ENCODE data around the gene DDX6. TPM values are rescaled to one million over a fixed set of nuclear protein-coding genes. Genes with fewer than 3 reads are reported as not detected.

Gene DDX6
- total RNA-seq, 2 experiments from 2014 or later: 46.5 to 128 TPM

DNA sequence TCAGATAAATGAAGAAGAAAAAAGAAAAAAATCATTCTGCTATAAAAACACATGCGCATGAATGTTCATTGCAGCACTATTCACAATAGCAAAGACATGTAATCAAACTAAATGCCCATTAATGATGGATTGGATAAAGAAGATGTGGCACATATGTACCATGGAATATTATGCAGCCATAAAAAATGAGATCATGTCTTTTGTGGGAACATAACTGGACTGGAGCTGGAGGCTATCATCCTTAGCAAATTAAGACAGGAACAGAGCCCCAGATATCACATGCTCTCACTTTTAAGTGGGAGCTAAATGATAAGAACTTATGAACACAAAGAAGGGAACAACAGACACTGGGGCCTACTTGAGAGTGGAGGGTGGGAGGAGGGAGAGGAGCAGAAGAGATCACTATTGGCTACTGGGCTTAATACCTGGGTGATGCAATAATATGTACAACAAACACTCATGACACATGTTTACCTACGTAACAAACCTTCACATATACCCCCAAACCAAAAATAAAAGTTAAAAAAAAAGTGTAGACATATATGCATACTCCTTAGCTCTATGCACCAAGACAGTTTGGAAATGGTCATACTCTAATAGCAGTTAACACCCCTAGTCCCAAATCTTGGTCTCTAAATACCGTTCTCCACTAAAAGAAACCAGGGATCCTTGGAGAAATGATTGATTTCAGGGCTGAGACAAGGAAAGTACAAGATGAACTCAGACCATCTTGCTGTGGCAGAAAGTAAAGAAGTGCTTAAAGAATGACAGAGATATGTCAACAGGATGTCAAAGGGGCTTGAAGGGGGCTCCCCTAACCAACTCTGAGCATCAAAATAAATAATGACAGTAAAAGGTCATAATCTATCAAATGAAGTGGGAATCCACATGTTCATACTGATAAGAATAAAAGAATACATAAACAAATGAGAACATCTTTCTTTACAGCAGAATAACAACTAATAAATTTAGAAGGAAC, 17.1 kb upstream of the DDX6 start:
- POLR2A ChIA-PET: interaction anchor here (0.9 to 1.8 kb wide), 3 partner anchors 8 to 37 kb away, joined by 3 to 7 read pairs (median 3); partner anchors contain the start of gene DDX6

DNA sequence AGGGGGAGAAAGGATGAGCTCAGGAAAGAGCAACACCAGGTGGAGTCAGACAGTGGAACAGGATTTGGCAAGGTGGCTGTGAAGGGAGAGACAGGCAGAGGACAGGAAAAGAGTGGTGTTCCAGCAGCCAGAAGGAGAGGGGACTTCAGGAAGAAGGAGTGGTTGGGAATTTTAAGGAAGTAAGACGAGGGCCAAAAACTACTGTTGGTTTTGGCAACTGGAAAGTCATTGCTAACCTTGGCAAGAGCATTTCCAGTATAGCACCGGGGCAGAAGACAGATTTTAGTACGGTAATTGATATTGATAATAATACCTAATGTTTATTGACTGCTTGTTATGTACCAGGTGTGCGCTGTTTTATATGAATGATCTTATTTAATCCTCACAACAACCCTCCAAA, 15.4 kb upstream of the DDX6 start:
- Histone ChIP-seq H3K27ac (ENCODE audit: low read depth, low read length, poor library complexity, severe bottlenecking) (no peak overlapping the region), H2AFZ (ENCODE audit: low read length) (no peak overlapping the region), H3K79me2 (ENCODE audit: insufficient read depth, low read depth, low read length) (no peaks in the 10 kb centered on the region), H3K4me3 (ENCODE audit: low read depth, low read length, poor library complexity, severe bottlenecking) (no peak overlapping the region), H3K9me3 (ENCODE audit: low read length) (no peaks in the 10 kb centered on the region), H3K4me2 (ENCODE audit: low read length) (no peak overlapping the region), H3K36me3 (ENCODE audit: insufficient read depth, low read length) (no peaks in the 10 kb centered on the region), H3K4me1 (ENCODE audit: insufficient read depth, low read length, poor library complexity, severe bottlenecking) (peaks cover 7% of the 10 kb centered on the region), H4K20me1 (ENCODE audit: insufficient read depth, low read length) (no peaks in the 10 kb centered on the region), H3K9me2 (ENCODE audit: insufficient read depth, low read length) (no peaks in the 10 kb centered on the region)
- POLR2A ChIA-PET: interaction anchor here (0.5 kb wide), 1 partner anchor 1787 kb away, joined by 3 read pairs; no protein-coding TSS in a partner anchor
- TF ChIP-seq, protein P1, sequence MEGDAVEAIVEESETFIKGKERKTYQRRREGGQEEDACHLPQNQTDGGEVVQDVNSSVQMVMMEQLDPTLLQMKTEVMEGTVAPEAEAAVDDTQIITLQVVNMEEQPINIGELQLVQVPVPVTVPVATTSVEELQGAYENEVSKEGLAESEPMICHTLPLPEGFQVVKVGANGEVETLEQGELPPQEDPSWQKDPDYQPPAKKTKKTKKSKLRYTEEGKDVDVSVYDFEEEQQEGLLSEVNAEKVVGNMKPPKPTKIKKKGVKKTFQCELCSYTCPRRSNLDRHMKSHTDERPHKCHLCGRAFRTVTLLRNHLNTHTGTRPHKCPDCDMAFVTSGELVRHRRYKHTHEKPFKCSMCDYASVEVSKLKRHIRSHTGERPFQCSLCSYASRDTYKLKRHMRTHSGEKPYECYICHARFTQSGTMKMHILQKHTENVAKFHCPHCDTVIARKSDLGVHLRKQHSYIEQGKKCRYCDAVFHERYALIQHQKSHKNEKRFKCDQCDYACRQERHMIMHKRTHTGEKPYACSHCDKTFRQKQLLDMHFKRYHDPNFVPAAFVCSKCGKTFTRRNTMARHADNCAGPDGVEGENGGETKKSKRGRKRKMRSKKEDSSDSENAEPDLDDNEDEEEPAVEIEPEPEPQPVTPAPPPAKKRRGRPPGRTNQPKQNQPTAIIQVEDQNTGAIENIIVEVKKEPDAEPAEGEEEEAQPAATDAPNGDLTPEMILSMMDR (conservative IDR thresholded peaks at IDR 0.05; ENCODE audit: low read length): no peak
- no peak for TF ChIP-seq EZH2phosphoT487 (IDR thresholded peaks at IDR 0.05; ENCODE audit: borderline replicate concordance, low read depth, low read length)
- DNase-seq (ENCODE audit: low spot score): no peak
- CTCF ChIA-PET (ENCODE audit: unreplicated experiment): no interaction called here
- BruUV-seq (replicated peaks): no TSS peak
- intact Hi-C loops (cut with micrococcal nuclease; ENCODE audit: unreplicated experiment): no loop called here

More for the DNA sequence above, 17.1 kb upstream of the DDX6 start:
- Histone ChIP-seq H3K79me2 (ENCODE audit: insufficient read depth, low read depth, low read length) (no peaks in the 10 kb centered on the region), H3K4me1 (ENCODE audit: insufficient read depth, low read length, poor library complexity, severe bottlenecking) (peaks cover 7% of the 10 kb centered on the region), H3K4me2 (ENCODE audit: low read length) (no peak overlapping the region), H3K9me2 (ENCODE audit: insufficient read depth, low read length) (no peaks in the 10 kb centered on the region), H3K27ac (ENCODE audit: low read depth, low read length, poor library complexity, severe bottlenecking) (no peak overlapping the region), H3K4me3 (ENCODE audit: low read depth, low read length, poor library complexity, severe bottlenecking) (no peak overlapping the region), H3K36me3 (ENCODE audit: insufficient read depth, low read length) (no peaks in the 10 kb centered on the region), H3K9me3 (ENCODE audit: low read length) (no peaks in the 10 kb centered on the region), H4K20me1 (ENCODE audit: insufficient read depth, low read length) (no peaks in the 10 kb centered on the region), H2AFZ (ENCODE audit: low read length) (no peak overlapping the region)
- intact Hi-C loops (cut with micrococcal nuclease; ENCODE audit: unreplicated experiment): no loop called here
- BruUV-seq (replicated peaks): no TSS peak
- no peak for TF ChIP-seq EZH2phosphoT487 (IDR thresholded peaks at IDR 0.05; ENCODE audit: borderline replicate concordance, low read depth, low read length)
- TF ChIP-seq, protein P1 (conservative IDR thresholded peaks at IDR 0.05; ENCODE audit: low read length): no peak
- no peak for DNase-seq (ENCODE audit: low spot score)
- CTCF ChIA-PET (ENCODE audit: unreplicated experiment): no interaction called here

Data from OCI-LY7 (cell line).